Mucosa of rectum (tissue), 2 donors: ENCODE measurements around the gene KIAA1191.

ENCODE experiments used
- H3K27ac ChIP-seq, 2 donors: one replicate each; pipeline ENCODE4 v1.7.0; 2013; ENCODE audit warnings: inconsistent platforms in 2 of 2, low read depth in 2 of 2, low read length in 2 of 2
- H3K27me3 ChIP-seq, 2 donors: one replicate each; pipeline ENCODE4 v1.7.0; 2013; ENCODE audit warnings: low read length in 2 of 2; ENCODE audit not compliant: control insufficient read depth in 2 of 2, insufficient read depth in 2 of 2
- H3K36me3 ChIP-seq, 2 donors: one replicate each; pipeline ENCODE4 v1.7.0; 2013; ENCODE audit warnings: low read length in 2 of 2; ENCODE audit not compliant: control insufficient read depth in 2 of 2, insufficient read depth in 2 of 2
- H3K4me1 ChIP-seq, 2 donors: one replicate each; pipeline ENCODE4 v1.7.0; 2013; ENCODE audit warnings: low read length in 2 of 2, mild to moderate bottlenecking in 1 of 2; ENCODE audit not compliant: control insufficient read depth in 2 of 2, insufficient read depth in 2 of 2
- H3K4me3 ChIP-seq, 2 donors: one replicate each; pipeline ENCODE4 v1.7.0; 2013; ENCODE audit warnings: low read length in 2 of 2
- H3K9ac ChIP-seq, 2 donors: one replicate each; pipeline ENCODE4 v1.7.0; 2013; ENCODE audit warnings: low read length in 2 of 2, low read depth in 1 of 2, mild to moderate bottlenecking in 1 of 2
- H3K9me3 ChIP-seq, 2 donors: one replicate each; pipeline ENCODE4 v1.7.0; 2013; ENCODE audit warnings: low read length in 2 of 2; ENCODE audit not compliant: control insufficient read depth in 2 of 2
- donor health status: healthy.
- donor health status: Normal muscosa, but diverticular disease.

KIAA1191 gene

DNA sequence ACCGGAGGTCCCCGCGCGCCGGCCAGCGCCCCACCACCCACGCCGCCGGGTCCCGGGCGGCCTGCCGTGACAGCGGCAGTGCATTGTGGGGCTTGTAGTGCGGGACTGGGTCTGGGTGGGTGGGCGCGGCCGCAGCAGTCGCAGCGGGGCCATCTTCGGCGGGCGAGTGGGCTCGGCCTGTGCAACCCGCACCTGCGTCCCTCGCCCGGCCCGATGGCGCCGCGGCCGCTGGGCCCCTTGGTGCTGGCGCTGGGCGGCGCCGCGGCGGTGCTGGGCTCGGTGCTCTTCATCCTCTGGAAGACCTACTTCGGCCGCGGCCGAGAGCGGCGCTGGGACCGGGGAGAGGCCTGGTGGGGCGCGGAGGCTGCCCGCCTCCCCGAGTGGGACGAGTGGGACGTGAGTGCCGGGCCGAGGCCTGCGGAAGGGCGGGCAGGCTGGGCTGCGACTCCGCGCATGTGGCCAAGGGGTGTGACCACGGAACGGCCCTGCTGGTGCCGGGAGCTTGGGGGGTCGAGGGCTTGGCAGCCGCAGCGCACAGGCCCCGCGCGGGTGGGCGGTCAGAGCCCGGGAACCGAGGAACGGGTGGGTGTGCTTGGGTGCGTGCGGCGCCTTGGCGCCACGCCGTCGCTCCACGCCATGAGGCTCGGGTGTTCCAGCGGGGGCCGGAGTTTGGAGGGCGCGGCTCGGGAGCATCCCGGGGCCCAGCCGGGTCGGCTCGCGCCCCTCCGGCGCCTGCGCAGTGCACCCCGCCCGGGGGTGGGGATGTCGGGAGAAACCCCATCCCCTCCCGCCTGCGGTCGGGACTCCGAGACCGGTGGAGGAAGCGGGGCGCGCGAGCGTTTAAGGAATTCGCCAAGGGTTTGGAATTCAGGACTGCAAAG lies 4.0 kb upstream of the KIAA1191 start, which contains the start of gene ARL10:
TSS of gene ARL10 (plus strand) at position 137 of the 881 bp plus-strand sequence. CDS start at position 214, 77 bp downstream.
- H3K36me3 ChIP-seq: no peaks in the 10 kb centered on the region
- H3K4me1 ChIP-seq: peaks cover 8 to 14% of the 10 kb centered on the region in 2 donors
- H3K9me3 ChIP-seq: no peaks in the 10 kb centered on the region
- H3K9ac ChIP-seq: peak within 1 kb of the TSS; percentile 32 to 61
- H3K27ac ChIP-seq: peak within 1 kb of the TSS in 1 of 2 donors; percentile 23
- peak within 1 kb of the TSS; percentile 73 to 78 for H3K4me3 ChIP-seq
- peaks cover 0 to 3% of the 10 kb centered on the region in 2 donors for H3K27me3 ChIP-seq

DNA sequence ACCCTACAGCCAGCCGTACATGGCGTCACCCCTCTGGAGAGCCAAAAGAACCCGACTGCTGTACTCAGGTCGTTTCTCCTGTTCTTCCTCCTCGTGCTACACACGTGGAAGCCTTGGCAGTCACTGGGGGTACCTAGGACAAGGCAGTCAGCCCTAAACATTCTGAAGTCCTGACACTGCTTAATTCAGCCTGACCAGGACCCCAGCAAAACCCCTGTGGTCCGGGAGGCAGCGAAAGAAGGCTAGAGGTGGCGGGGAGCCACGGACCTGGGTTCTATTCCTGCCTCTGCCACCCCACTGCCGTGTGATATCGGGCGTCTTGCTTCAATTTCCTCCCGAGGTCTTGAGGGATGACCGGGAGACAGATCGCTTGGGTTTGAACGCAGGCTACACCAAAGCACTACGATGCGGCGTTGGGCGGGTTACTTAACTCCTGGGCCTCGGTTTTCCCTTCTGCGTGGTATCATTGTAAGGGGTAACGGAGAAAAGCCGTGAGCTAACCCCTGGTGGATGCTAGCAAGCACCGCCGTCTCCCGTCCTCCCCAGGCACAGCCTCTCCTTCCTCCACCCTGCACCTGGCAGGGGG lies 3.3 kb upstream of the KIAA1191 start:
- H3K4me1 ChIP-seq: peaks cover 8 to 14% of the 10 kb centered on the region in 2 donors
- peaks cover 0 to 3% of the 10 kb centered on the region in 2 donors for H3K27me3 ChIP-seq
- no peaks in the 10 kb centered on the region for H3K36me3 ChIP-seq
- no peaks in the 10 kb centered on the region for H3K9me3 ChIP-seq
- H3K9ac ChIP-seq: peak overlapping the region; percentile 32 to 61
- H3K4me3 ChIP-seq: peak overlapping the region; percentile 73 to 78
- peak overlapping the region in 1 of 2 donors; percentile 23 for H3K27ac ChIP-seq

DNA sequence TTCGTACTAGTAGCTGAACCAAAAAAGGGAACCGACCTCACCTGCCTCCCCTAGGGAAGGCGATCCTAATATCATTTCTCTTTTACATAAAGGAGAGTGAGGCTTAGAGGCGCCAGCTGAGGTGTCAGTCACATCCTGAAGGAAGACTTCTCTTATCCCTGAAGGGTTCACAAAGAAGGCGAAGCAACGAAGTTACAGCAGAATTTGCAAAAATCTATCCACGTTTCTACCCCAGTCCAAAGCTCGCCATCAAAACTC lies 598 bp upstream of the KIAA1191 start:
- H3K4me1 ChIP-seq: peaks cover 8 to 14% of the 10 kb centered on the region in 2 donors
- H3K27me3 ChIP-seq: peaks cover 0 to under 1% of the 10 kb centered on the region in 2 donors
- H3K9me3 ChIP-seq: no peaks in the 10 kb centered on the region
- peaks cover 3 to 8% of the 10 kb centered on the region in 2 donors for H3K36me3 ChIP-seq
- peak overlapping the region; percentile 89 to 97 for H3K4me3 ChIP-seq
- H3K27ac ChIP-seq: peak overlapping the region; percentile 61 to 76
- H3K9ac ChIP-seq: peak overlapping the region; percentile 88 to 90

DNA sequence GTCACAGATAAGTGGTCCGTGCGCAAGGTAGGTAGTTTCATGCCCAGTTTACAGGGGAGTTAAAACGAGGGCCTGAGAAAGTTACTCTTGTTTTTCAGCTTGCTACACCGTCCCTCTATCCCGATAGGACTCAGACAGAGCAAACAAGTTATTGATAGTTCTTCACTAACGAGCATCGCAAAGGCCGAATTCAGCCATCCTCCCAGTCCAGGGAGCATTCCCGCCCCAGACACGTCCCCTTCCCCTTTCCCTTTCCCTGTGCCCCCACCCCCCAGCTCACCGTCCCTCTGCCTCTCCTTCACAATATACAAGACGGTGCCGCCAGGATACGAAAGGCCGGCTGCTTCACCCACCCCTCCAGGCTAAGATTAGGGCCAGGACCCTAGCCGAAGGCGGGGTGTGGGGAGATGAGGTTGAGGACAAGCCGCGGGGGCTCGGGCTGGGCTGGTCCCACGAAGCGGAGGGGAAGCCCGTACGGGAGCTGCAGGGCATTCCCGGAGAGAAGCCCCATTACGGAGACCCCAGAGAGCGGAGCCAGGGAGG lies 599 bp downstream of the KIAA1191 start:
- peak overlapping the region; percentile 88 to 90 for H3K9ac ChIP-seq
- H3K4me3 ChIP-seq: peak overlapping the region; percentile 89 to 97
- no peaks in the 10 kb centered on the region for H3K9me3 ChIP-seq
- peak overlapping the region; percentile 61 to 76 for H3K27ac ChIP-seq
- H3K27me3 ChIP-seq: no peaks in the 10 kb centered on the region
- H3K36me3 ChIP-seq: peaks cover 7 to 14% of the 10 kb centered on the region in 2 donors
- H3K4me1 ChIP-seq: peaks cover 8 to 14% of the 10 kb centered on the region in 2 donors

DNA sequence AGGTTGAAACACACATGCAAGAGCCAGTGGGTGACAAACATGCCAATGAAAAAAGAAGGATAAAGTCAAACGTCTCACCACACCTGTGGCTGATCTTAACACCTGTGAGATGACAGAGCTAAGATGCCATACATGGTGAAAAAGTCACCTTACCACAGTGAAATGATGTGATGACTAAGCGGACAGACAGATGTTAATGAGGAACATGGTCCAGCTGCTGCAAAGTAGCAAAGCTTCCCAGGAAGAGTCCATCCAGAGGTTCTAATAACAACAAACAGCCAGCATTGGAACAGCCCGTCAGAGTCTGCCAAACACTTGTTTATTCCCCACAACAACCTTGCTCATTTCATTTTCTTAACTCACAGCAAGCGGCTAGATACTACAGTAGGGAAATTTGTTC lies 1.9 kb downstream of the KIAA1191 start:
- H3K9me3 ChIP-seq: no peaks in the 10 kb centered on the region
- H3K27ac ChIP-seq: no peak overlapping the region
- peaks cover 17 to 19% of the 10 kb centered on the region in 2 donors for H3K36me3 ChIP-seq
- H3K4me1 ChIP-seq: peaks cover 5 to 7% of the 10 kb centered on the region in 2 donors
- no peaks in the 10 kb centered on the region for H3K27me3 ChIP-seq
- no peak overlapping the region for H3K4me3 ChIP-seq
- H3K9ac ChIP-seq: no peak overlapping the region

DNA sequence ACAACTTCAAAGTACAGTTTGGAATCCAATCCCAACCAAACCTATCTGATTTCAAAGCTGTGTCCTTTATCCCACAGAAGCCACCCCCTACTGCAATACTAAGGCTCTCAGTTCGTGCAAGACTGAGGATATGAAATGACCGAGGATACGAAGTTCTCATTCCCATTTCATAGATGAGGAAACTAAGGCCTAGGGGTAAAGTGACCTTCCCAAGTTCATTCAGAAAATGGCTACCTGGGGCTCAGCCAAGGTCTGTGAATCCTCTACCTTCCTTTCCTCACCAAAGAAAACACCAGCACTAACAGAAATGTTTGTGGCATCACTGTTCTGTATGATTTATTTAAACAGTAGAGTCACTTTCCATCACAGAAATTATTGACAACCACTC lies 5.4 kb downstream of the KIAA1191 start:
- Histone ChIP-seq H3K36me3 (peaks cover 38 to 40% of the 10 kb centered on the region in 2 donors), H3K27me3 (no peaks in the 10 kb centered on the region), H3K27ac (no peak overlapping the region), H3K4me1 (no peaks in the 10 kb centered on the region), H3K4me3 (no peak overlapping the region), H3K9me3 (no peaks in the 10 kb centered on the region), H3K9ac (no peak overlapping the region)

DNA sequence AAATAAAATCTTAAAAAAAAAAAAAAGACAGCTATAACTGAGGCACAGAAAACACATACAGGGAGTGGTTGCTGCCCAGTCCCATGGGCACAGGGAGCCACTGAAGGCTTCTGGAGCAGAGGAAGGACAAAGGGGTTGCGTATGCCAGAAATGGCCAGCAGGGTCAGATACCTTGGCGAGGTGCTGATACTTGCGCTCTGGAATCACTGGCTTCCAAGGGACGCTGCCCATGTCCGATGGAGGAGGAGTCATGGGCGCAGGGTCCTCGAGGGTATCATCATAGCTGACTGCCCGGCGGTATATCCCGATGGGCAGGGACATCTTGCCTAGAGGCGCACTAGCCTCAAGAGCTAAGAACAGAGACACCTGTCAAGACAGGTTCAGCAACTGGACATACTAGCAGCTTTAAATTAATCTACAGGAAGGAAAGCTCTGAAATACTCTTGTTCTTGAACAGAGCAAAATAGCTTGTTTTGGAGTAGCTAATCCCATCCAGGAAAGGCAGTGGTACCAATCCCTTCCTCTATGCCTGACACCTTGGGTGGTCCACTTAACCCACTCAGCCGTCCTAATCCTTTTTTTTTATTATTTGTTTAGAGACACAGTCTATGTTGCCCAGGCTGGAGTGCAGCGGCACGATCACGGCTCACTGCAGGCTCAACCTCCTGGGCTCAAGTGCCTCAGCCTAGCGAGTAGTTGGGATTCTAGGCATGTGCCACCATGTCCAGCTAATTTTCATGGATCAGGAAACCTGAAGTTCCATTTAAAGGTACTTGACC lies 6.0 kb downstream of the KIAA1191 start:
- Histone ChIP-seq H3K4me1 (no peaks in the 10 kb centered on the region), H3K9ac (no peak overlapping the region), H3K36me3 (peaks cover 41 to 44% of the 10 kb centered on the region in 2 donors)

DNA sequence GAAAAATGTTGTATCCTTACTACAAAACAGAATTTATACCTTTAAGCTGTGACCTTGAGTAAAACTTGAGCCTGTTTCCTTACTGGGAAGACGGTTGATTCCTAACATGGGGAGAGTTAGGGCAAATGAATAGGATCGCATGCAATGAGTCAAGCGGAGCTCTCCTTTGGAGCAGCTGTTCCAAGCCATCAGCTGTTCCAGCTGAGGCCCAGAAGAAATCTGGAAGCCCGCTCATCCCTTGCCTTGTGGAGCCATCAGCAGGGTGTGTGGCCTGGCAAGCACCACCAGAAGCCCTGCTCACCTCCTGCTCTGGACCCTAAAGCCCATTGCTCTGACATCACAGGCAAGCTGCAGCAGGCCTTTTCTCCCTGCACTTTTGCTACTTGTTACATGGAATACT lies 8.0 kb downstream of the KIAA1191 start:
- Histone ChIP-seq H3K27me3 (no peaks in the 10 kb centered on the region), H3K4me1 (no peaks in the 10 kb centered on the region), H3K36me3 (peaks cover 55 to 61% of the 10 kb centered on the region in 2 donors), H3K9me3 (no peaks in the 10 kb centered on the region), H3K27ac (no peak overlapping the region), H3K4me3 (no peak overlapping the region), H3K9ac (no peak overlapping the region)

More for the DNA sequence above, 6.0 kb downstream of the KIAA1191 start:
- no peak overlapping the region for H3K4me3 ChIP-seq
- H3K27ac ChIP-seq: no peak overlapping the region
- H3K27me3 ChIP-seq: no peaks in the 10 kb centered on the region
- no peaks in the 10 kb centered on the region for H3K9me3 ChIP-seq

DNA sequence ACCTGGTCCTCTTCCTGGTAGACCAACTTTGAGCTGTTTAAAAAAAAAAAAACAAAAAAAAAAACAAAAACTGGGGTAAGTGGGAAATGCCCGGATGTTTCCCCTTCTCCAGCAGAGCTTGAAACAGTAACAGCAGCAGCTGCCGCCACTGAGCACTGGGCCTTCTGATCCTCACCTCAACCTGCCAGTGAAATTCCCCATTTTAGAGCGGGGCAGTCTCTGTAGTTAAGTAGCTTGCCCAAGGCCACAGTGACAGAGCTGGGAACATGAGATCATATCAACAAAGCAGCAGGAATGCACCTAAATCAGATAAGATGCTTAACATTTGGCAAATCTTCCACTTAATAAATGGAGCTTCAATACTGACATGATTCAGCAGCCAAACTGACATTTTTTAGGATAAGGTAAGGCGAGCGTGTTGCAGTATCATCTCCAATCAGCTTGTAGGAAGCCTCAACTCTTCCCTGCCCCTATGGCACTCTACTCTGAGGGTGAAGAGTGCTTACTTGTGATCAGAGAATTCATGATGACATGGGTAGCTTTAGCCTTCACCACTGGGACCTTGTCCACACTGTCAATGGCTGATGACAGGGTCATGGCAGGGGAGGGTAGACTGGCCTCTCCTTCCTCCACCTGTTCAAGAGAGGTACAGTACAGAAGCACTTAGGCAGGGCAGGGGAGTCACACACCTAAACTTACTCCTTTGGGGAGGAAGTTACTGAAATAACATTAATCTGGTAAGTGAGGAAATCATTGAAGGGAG lies 9.3 kb downstream of the KIAA1191 start:
- Histone ChIP-seq H3K9ac (no peak overlapping the region), H3K9me3 (no peaks in the 10 kb centered on the region), H3K36me3 (peaks cover 64 to 72% of the 10 kb centered on the region in 2 donors)

More for the DNA sequence above, 9.3 kb downstream of the KIAA1191 start:
- no peaks in the 10 kb centered on the region for H3K4me1 ChIP-seq
- H3K4me3 ChIP-seq: no peak overlapping the region
- no peak overlapping the region for H3K27ac ChIP-seq
- H3K27me3 ChIP-seq: no peaks in the 10 kb centered on the region
